Epithelial cell of esophagus (primary cell): Measurements from ENCODE around the gene ZNF335.

Experiments
- DNase-seq: peaks from one replicate; pipeline ENCODE4 v3.0.0; 2010; ENCODE audit warnings: low read depth
- H3K4me3 ChIP-seq: 2 replicates; pipeline ENCODE4 v1.5.1; 2011; ENCODE audit warnings: mild to moderate bottlenecking, low read length, control low read depth
- TF ChIP-seq, protein P1 (sequence below): IDR thresholded peaks from 2 replicates; pipeline ENCODE4 v1.5.1; 2011; ENCODE audit warnings: low read depth, mild to moderate bottlenecking, low read length, control low read depth, inconsistent platforms; ENCODE audit not compliant: insufficient read depth; ENCODE audit errors: missing control alignments

ZNF335 gene

DNA sequence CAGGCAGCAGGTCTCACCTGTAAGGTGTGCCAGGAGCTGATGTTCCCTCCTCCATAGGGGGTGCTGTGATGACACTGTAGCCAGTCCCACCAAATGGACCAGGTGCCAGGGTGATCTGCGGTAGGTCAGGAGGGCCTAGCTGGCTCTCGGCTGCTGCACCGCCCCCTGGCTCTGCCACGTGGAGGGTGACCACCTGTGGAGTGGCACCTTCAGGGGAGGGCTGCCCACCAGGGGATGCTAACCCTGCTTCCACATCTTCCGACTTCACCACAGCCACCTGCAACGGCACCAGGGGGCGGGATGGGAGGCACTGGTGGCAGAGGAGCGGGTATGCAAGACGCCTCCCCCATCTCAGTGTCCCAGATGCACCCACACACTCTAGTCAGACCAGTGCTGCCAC lies 18.3 kb downstream of the ZNF335 start:
- DNase-seq, result no peak
- H3K4me3 ChIP-seq, result no peak overlapping the region
- TF ChIP-seq, protein P1, sequence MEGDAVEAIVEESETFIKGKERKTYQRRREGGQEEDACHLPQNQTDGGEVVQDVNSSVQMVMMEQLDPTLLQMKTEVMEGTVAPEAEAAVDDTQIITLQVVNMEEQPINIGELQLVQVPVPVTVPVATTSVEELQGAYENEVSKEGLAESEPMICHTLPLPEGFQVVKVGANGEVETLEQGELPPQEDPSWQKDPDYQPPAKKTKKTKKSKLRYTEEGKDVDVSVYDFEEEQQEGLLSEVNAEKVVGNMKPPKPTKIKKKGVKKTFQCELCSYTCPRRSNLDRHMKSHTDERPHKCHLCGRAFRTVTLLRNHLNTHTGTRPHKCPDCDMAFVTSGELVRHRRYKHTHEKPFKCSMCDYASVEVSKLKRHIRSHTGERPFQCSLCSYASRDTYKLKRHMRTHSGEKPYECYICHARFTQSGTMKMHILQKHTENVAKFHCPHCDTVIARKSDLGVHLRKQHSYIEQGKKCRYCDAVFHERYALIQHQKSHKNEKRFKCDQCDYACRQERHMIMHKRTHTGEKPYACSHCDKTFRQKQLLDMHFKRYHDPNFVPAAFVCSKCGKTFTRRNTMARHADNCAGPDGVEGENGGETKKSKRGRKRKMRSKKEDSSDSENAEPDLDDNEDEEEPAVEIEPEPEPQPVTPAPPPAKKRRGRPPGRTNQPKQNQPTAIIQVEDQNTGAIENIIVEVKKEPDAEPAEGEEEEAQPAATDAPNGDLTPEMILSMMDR, result no peak

DNA sequence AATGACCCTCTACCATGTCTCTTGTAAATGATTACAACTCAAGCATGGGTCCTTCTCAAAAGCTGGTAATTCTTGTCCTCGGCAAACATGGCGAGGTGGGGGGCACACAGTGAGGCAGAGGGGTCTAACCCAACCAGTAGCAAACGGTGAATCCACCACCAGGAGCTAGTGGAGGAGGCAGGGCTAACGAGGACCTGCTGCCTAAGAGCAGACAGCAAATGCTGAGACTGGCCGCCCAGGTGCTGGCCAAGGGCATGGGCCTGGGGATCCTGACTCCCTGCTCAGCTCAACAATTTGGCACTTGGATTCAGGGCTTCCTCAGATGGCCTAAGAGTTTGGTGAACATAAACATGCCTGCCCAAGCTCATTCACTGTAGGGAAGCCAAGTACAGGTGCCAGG lies 19.1 kb downstream of the ZNF335 start:
- no peak overlapping the region for H3K4me3 ChIP-seq
- DNase-seq, result no peak
- TF ChIP-seq, protein P1, result no peak

DNA sequence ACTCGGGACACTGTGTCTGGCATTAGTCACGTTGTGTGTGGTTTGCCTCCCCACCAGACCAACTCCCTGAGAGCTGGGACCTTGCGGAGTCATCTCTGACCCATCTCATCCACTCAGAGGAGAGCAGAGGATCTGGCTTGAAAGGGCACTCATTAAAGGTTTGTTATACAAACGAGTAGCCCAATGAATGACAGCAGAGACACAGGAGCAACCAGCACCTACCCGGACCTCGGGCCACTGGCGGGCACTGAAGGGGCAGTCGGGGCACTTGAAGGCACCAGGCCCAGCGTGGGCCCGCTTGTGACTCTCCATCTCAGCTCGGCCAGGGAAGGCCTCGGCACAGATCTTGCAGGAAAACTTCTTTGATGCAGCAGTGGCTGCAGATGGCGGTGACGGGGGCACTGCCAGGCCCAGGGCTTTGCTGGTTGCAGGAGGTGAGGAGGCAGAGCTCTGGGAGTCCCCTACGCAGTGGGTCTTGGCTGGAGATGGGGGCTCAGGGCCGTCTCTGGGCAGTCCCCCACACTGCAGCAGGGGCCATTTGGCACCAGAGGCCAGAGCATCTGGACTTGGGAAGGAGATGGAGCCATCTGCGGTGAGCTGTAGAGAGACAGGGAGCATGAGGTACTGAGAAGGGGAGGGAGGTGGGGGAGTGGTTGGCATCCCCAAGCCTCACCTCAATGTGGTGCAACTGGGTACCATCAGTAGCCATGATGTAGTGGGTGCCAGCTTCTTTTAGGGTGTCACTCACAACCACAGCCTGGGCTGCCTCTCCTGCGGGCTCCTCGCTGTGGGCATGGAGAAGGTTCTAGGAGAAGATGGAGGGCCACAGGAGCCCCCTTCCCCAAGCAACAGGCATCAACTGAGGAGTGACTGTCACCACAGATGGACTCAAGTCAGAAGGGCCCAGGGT lies 19.8 kb downstream of the ZNF335 start:
- no peak for DNase-seq
- H3K4me3 ChIP-seq, result no peak overlapping the region
- TF ChIP-seq, protein P1, result no peak

DNA sequence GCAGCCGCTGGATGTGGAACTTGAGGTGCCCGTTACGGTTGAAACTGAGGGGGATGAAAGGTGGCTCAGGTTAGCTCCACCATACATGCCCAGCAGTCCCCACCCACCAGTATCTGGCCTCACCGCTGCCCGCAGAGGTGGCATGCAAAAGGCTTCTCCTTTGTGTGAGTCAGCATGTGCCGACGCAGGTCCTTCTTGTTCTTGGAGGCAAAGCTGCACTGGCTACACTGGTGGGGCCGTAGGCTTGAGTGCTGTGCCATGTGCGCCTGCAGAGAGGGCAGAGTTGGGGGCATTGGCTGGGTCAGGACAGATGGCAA lies 21.7 kb downstream of the ZNF335 start:
- no peak overlapping the region for H3K4me3 ChIP-seq
- TF ChIP-seq, protein P1, result no peak

DNA sequence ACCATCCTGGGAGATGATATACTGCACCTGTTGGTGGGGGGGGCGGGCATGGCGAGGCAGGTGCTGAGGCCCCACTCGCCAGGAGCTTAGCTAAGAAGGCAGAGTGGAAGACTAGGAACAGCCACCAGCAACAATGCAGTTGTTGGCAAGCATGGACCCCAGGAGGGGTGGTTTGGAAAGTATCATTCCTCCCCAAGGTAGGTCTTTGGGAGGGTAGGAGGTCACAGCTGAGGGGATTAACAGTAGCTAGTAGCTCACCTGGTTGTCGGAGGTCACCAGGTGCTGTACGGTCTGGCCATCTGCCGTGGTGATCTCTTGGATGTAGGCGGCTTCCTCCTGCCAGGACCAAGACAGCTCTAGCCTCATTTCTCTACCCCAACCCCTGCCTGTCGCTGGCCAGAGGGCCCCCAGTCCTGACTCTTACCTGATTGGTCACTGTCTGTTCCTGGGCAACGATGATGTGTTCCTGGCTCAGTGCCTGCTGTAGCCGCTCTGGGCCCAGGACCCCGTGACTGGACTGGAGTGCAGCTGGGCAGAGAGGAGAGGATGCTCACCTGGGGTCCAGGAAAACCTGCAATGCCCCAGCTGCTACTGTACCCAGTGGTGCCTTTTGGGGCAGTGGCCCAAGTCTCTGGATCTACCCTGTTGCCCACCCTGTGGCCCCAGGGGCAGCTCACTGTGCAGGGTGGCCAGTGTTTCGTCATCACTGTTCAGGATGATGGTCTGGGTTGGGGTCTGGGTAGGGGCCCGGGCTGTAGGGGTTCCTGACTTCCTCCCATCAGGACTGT lies 22.3 kb downstream of the ZNF335 start:
- no peak for DNase-seq
- TF ChIP-seq, protein P1, result no peak
- no peak overlapping the region for H3K4me3 ChIP-seq

More for the DNA sequence above, 21.7 kb downstream of the ZNF335 start:
- no peak for DNase-seq

DNA sequence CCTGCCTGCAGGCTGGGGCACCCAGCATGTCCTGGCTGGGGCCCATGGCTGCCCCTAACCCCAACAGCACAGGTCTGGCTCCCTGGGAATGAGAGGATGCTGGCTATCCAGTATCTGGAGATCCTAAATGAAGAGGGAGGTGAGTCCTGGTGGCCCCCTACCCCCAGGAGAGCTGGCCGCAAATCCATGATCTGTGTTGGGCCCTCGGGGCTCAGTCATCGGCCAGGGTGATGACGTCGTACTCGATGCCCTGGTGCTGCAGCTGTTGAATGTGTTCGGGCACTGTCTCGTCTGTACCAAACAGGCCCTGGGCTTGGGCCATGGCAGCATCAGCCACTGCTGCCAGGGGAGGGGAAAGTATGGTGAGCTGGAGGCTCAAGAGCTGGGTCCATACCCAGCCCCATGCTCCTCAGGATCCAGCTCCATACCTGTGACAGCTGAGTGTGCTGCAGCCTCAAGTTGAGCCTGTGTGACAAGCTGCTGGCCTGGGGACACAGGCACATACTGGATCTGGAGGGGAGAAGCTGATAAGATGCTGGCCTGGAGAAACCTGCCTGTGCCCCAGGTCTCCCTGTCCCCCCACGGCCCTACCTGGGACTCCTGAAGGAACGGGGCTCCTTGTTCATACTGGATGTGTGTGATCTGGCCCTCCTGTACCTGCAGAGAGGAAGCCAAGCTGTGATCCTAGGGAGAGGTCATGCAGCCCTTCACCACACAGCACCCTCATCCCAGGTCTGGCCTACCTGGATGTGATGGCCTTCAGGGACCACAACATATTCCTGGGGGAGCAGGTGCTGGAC lies 23.1 kb downstream of the ZNF335 start:
- H3K4me3 ChIP-seq, result no peak overlapping the region
- TF ChIP-seq, protein P1, result no peak
- no peak for DNase-seq
